GM12801 (cell line): Measurements from ENCODE around the gene BRD1.

Experiments used
- CTCF ChIP-seq: IDR thresholded peaks from one replicate; pipeline ENCODE4 v1.5.1; 2011; ENCODE audit warnings: control low read depth; ENCODE audit not compliant: insufficient read length; ENCODE audit errors: extremely low read depth

BRD1 gene

GRCh38 chr22:49774499-49775151 lies 53.0 kb downstream of the BRD1 start:
- TF ChIP-seq CTCF = no peak

- TF ChIP-seq CTCF = no peak
Observed at GRCh38 chr22:49774046-49774445, 53.6 kb downstream of the BRD1 start.

GRCh38 chr22:49773531-49773930 lies 54.1 kb downstream of the BRD1 start:
- no peak for TF ChIP-seq CTCF

- TF ChIP-seq CTCF = no peak
Observed at GRCh38 chr22:49772692-49773091, 55.0 kb downstream of the BRD1 start.

- no peak for TF ChIP-seq CTCF
Observed at GRCh38 chr22:49771266-49772065, 56.2 kb downstream of the BRD1 start.

- no peak for TF ChIP-seq CTCF
Observed at GRCh38 chr22:49770547-49771265, 57.0 kb downstream of the BRD1 start.
